HG02884 (cell line): ENCODE results near the gene PMVK.
A peak's percentile ranks its signal among the peaks of the same experiment; 100 is the strongest.
"Not testable (repeated sequence)": the region's sequence is repeated elsewhere in the genome, so short reads cannot be mapped to it uniquely, and the experiment has no call there.

Experiments
- ATAC-seq: cut with Tn5 transposase; IDR thresholded peaks from one replicate; pipeline ENCODE4 v1.9.1; 2021; ENCODE audit warnings: mild to moderate bottlenecking, moderate library complexity; ENCODE audit not compliant: unreplicated experiment

PMVK gene

GRCh38 chr1:154936555-154937084 is at the start of gene PMVK:
TSS of gene PMVK (minus strand) at chr1:154936719. CDS start at chr1:154936685, 34 bp downstream.
- peak; percentile 62 for ATAC-seq

- no peak for ATAC-seq
These were observed 47.4 kb upstream of the PMVK start for GRCh38 chr1:154983776-154984466.

GRCh38 chr1:154982897-154983648 is 46.6 kb upstream of the PMVK start, which contains the start of gene FLAD1:
TSS of gene FLAD1 (plus strand) at chr1:154983344. CDS start at chr1:154983695, 351 bp downstream.
- ATAC-seq, result peak; percentile 99

GRCh38 chr1:154982341-154982740 is 45.8 kb upstream of the PMVK start:
- no peak for ATAC-seq

- ATAC-seq, result no peak
These were observed 41.8 kb upstream of the PMVK start for GRCh38 chr1:154978360-154978759.

GRCh38 chr1:154977762-154978161 is 41.2 kb upstream of the PMVK start:
- not testable (repeated sequence) for ATAC-seq

GRCh38 chr1:154975409-154976059 is 39.0 kb upstream of the PMVK start:
- ATAC-seq, result no peak

GRCh38 chr1:154974808-154975408 is 38.4 kb upstream of the PMVK start:
- peak; percentile 42 for ATAC-seq

- peak; percentile 66 for ATAC-seq
These were observed 37.7 kb upstream of the PMVK start, which contains the start of gene CKS1B for GRCh38 chr1:154974102-154974807. TSS of gene CKS1B (plus strand) at chr1:154974681. CDS start at chr1:154974746, 65 bp downstream.

GRCh38 chr1:154973344-154974101 is 37.0 kb upstream of the PMVK start:
- ATAC-seq, result peak; percentile 20

GRCh38 chr1:154972517-154973343 is 36.2 kb upstream of the PMVK start:
- no peak for ATAC-seq

GRCh38 chr1:154972213-154972516 is 35.6 kb upstream of the PMVK start:
- no peak for ATAC-seq

GRCh38 chr1:154971341-154971998 is 35.0 kb upstream of the PMVK start:
- no peak for ATAC-seq

GRCh38 chr1:154970631-154971340 is 34.3 kb upstream of the PMVK start, which contains the start of gene SHC1:
TSS of gene SHC1 (minus strand) at chr1:154970747. CDS start at chr1:154970526, 221 bp downstream.
- ATAC-seq, result no peak

- ATAC-seq, result no peak
These were observed 33.4 kb upstream of the PMVK start for GRCh38 chr1:154969860-154970452.

- ATAC-seq, result no peak
These were observed 32.7 kb upstream of the PMVK start for GRCh38 chr1:154969246-154969645.

GRCh38 chr1:154968731-154969130 is 32.2 kb upstream of the PMVK start:
- no peak for ATAC-seq
